Measurements from ENCODE around the gene BBS9.

DNA sequence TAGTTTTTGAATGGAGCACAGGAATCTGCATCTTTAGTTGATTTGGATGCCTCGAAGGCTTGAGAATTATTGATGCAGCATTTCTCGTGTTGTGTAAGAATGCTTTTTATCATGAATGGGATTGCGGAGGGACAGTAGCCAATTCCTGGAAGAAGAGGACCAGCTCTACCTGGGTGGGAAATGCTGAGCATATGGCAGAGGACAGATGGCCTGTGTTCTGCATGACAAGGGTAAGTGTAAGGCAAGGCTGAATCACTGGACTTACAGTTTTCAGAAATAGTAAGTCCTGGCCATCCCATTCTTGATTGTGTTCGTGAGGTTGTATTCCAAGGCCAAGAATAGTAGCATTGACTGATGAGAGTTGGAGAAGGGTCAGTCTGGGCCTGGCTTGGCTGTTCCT is 36.1 kb upstream of the BBS9 start:
- TF ChIP-seq POLR2A (IDR thresholded peaks at IDR 0.05): no peak
- TF ChIP-seq, protein P1, sequence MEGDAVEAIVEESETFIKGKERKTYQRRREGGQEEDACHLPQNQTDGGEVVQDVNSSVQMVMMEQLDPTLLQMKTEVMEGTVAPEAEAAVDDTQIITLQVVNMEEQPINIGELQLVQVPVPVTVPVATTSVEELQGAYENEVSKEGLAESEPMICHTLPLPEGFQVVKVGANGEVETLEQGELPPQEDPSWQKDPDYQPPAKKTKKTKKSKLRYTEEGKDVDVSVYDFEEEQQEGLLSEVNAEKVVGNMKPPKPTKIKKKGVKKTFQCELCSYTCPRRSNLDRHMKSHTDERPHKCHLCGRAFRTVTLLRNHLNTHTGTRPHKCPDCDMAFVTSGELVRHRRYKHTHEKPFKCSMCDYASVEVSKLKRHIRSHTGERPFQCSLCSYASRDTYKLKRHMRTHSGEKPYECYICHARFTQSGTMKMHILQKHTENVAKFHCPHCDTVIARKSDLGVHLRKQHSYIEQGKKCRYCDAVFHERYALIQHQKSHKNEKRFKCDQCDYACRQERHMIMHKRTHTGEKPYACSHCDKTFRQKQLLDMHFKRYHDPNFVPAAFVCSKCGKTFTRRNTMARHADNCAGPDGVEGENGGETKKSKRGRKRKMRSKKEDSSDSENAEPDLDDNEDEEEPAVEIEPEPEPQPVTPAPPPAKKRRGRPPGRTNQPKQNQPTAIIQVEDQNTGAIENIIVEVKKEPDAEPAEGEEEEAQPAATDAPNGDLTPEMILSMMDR (IDR thresholded peaks at IDR 0.05): no peak

Measured in suprapubic skin (tissue), 3 donors.